Measurements from ENCODE around the gene SENP6.
"Not testable (repeated sequence)": the region's sequence is repeated elsewhere in the genome, so short reads cannot be mapped to it uniquely, and the experiment has no call there.

SENP6 gene

GRCh38 chr6:75601304-75602245 lies at the start of gene SENP6:
Gene SENP6 (plus strand): TSS chr6:75601880. CDS start chr6:75602525, 645 bp downstream.
- peak; percentile 63 to 81 for DNase-seq

- no peak for DNase-seq
Measured at GRCh38 chr6:75556240-75556639, 45.4 kb upstream of the SENP6 start.

GRCh38 chr6:75557068-75557467 lies 44.6 kb upstream of the SENP6 start:
- DNase-seq, result no peak

GRCh38 chr6:75563032-75563431 lies 38.6 kb upstream of the SENP6 start:
- DNase-seq, result peak in 1 of 2 experiments; percentile 30

- no peak for DNase-seq
Measured at GRCh38 chr6:75566137-75566767, 35.4 kb upstream of the SENP6 start.

- no peak for DNase-seq
Measured at GRCh38 chr6:75568100-75568499, 33.6 kb upstream of the SENP6 start.

- DNase-seq, result no peak
Measured at GRCh38 chr6:75568965-75569364, 32.7 kb upstream of the SENP6 start.

- not testable (repeated sequence) for DNase-seq
Measured at GRCh38 chr6:75570671-75571070, 31.0 kb upstream of the SENP6 start.

GRCh38 chr6:75572072-75572471 lies 29.6 kb upstream of the SENP6 start:
- DNase-seq, result no peak

- no peak for DNase-seq
Measured at GRCh38 chr6:75579951-75580350, 21.7 kb upstream of the SENP6 start.

GRCh38 chr6:75581231-75581630 lies 20.4 kb upstream of the SENP6 start:
- DNase-seq, result no peak

GRCh38 chr6:75584552-75584951 lies 17.1 kb upstream of the SENP6 start:
- DNase-seq, result not testable (repeated sequence)

- no peak for DNase-seq
Measured at GRCh38 chr6:75588948-75589347, 12.7 kb upstream of the SENP6 start.

- no peak for DNase-seq
Measured at GRCh38 chr6:75590370-75590769, 11.3 kb upstream of the SENP6 start.

- DNase-seq, result not testable (repeated sequence)
Measured at GRCh38 chr6:75596380-75596779, 5.3 kb upstream of the SENP6 start.

GRCh38 chr6:75600768-75601167 lies 912 bp upstream of the SENP6 start:
- peak in 1 of 2 experiments; percentile 8 for DNase-seq

- peak in 1 of 2 experiments; percentile 62 for DNase-seq
Measured at GRCh38 chr6:75602246-75603105, 796 bp downstream of the SENP6 start.

GRCh38 chr6:75603106-75603420 lies 1.4 kb downstream of the SENP6 start:
- DNase-seq, result no peak

GRCh38 chr6:75604294-75604693 lies 2.6 kb downstream of the SENP6 start:
- DNase-seq, result no peak

- no peak for DNase-seq
Measured at GRCh38 chr6:75605635-75606034, 4.0 kb downstream of the SENP6 start.

GRCh38 chr6:75608304-75608703 lies 6.6 kb downstream of the SENP6 start:
- no peak for DNase-seq

- no peak for DNase-seq
Measured at GRCh38 chr6:75608956-75609533, 7.4 kb downstream of the SENP6 start.
